ENCODE results near the gene IL33. TPM values are rescaled to one million over a fixed set of nuclear protein-coding genes. Genes with fewer than 3 reads are reported as not detected.

IL33 gene
- polyA plus RNA-seq, 1 experiment = not detected

DNA sequence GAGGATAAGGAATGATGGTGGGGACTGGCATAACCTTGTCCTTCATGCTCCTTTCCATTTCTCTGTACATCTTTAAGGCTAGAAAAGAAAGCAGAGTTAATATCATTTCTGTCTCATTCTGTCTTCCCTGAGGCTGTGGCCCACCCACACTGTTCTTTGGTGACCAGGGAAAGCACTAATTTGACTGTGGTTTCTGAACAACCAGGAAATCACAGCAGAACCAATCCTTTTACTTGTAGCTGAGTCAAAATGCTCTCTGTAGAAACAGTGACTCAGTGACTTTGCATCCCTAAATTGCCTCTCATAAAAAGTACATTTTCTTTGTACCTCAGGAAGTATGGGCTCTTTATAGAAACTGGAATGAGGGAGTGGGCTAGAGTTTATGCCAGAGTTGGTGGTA is 28.1 kb downstream of the IL33 start:
- no peak for DNase-seq (ENCODE audit: low read depth)
- no peaks in the 10 kb centered on the region for H3K27me3 ChIP-seq (ENCODE audit: control insufficient read depth, insufficient read depth, low read length)
- H3K36me3 ChIP-seq (ENCODE audit: control insufficient read depth, insufficient read depth, low read length) = no peaks in the 10 kb centered on the region
- CTCF ChIA-PET = no interaction called here
- no peak overlapping the region for H3K4me3 ChIP-seq (ENCODE audit: low read depth, low read length)
- POLR2A ChIA-PET = no interaction called here
- TF ChIP-seq, protein P1, sequence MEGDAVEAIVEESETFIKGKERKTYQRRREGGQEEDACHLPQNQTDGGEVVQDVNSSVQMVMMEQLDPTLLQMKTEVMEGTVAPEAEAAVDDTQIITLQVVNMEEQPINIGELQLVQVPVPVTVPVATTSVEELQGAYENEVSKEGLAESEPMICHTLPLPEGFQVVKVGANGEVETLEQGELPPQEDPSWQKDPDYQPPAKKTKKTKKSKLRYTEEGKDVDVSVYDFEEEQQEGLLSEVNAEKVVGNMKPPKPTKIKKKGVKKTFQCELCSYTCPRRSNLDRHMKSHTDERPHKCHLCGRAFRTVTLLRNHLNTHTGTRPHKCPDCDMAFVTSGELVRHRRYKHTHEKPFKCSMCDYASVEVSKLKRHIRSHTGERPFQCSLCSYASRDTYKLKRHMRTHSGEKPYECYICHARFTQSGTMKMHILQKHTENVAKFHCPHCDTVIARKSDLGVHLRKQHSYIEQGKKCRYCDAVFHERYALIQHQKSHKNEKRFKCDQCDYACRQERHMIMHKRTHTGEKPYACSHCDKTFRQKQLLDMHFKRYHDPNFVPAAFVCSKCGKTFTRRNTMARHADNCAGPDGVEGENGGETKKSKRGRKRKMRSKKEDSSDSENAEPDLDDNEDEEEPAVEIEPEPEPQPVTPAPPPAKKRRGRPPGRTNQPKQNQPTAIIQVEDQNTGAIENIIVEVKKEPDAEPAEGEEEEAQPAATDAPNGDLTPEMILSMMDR (IDR thresholded peaks at IDR 0.05; ENCODE audit: insufficient read depth, low read depth, low read length) = no peak

DNA sequence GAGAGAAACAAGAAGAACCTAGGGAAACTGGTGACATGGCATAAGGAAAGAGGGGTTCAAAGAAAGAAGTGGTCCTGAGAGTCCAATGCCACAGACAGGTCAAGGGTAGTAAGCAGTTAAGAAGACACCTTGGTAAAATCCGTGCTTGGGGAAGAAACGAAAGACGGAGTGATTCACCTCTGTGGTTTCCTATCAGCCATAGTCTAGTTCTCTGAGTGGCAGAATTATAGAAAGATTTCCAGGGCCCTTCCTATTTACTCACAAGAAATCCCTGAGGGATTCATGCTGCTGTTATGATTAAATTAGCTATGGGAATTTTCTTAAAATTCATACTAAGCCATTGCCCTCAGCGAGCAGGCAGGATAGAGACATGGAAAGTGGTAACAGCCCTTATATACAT is 31.7 kb downstream of the IL33 start:
- Histone ChIP-seq H3K36me3 (ENCODE audit: control insufficient read depth, insufficient read depth, low read length) (no peaks in the 10 kb centered on the region), H3K4me3 (ENCODE audit: low read depth, low read length) (no peak overlapping the region), H3K27me3 (ENCODE audit: control insufficient read depth, insufficient read depth, low read length) (no peaks in the 10 kb centered on the region)
- ChIA-PET CTCF (no interaction called here), POLR2A (no interaction called here)
- no peak for DNase-seq (ENCODE audit: low read depth)
- TF ChIP-seq, protein P1 (IDR thresholded peaks at IDR 0.05; ENCODE audit: insufficient read depth, low read depth, low read length) = no peak

DNA sequence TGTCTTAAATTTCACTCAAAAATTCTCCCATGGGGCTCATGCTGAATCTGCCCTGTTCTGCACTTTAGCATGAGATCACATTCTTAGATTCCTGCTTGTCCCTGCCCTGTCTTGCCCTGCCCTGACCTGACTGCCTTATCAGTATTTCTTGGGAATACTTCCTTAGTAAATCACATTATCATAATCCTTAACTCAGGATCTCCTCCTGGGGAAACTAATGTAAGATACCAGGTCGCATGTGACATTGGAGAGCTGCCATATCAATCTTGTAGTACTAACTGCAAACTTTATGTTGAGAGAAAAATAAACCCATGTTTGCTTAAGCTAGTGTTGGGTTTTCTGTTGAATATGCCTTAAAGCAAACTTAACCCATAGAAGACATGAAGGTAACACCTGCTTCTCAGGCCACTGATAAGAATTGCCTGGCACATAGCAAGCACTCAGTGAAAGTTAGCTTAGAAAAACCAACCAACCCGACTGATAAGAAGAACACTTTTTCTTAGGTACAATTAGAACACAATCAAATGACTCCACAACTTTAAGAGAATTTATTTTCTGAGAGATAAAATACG is 53.3 kb downstream of the IL33 start:
- TF ChIP-seq, protein P1 (IDR thresholded peaks at IDR 0.05; ENCODE audit: insufficient read depth, low read depth, low read length) = no peak
- Histone ChIP-seq H3K4me3 (ENCODE audit: low read depth, low read length) (no peak overlapping the region), H3K27me3 (ENCODE audit: control insufficient read depth, insufficient read depth, low read length) (no peaks in the 10 kb centered on the region), H3K36me3 (ENCODE audit: control insufficient read depth, insufficient read depth, low read length) (no peaks in the 10 kb centered on the region)
- POLR2A ChIA-PET = no interaction called here
- no peak for DNase-seq (ENCODE audit: low read depth)
- CTCF ChIA-PET = interaction anchor here (1.1 kb wide), 1 partner anchor 10 kb away, joined by 3 read pairs; no protein-coding TSS in a partner anchor

- Histone ChIP-seq H3K4me3 (ENCODE audit: low read depth, low read length) (no peak overlapping the region), H3K27me3 (ENCODE audit: control insufficient read depth, insufficient read depth, low read length) (no peaks in the 10 kb centered on the region), H3K36me3 (ENCODE audit: control insufficient read depth, insufficient read depth, low read length) (no peaks in the 10 kb centered on the region)
- ChIA-PET CTCF (no interaction called here), POLR2A (no interaction called here)
- TF ChIP-seq, protein P1 (IDR thresholded peaks at IDR 0.05; ENCODE audit: insufficient read depth, low read depth, low read length) = no peak
- no peak for DNase-seq (ENCODE audit: low read depth)
Measured at GRCh38 chr9:6270896-6271295, 55.3 kb downstream of the IL33 start.

GRCh38 chr9:6271508-6272228 is 56.1 kb downstream of the IL33 start:
- ChIA-PET POLR2A (no interaction called here), CTCF (no interaction called here)
- Histone ChIP-seq H3K4me3 (ENCODE audit: low read depth, low read length) (no peak overlapping the region), H3K27me3 (ENCODE audit: control insufficient read depth, insufficient read depth, low read length) (no peaks in the 10 kb centered on the region), H3K36me3 (ENCODE audit: control insufficient read depth, insufficient read depth, low read length) (no peaks in the 10 kb centered on the region)
- TF ChIP-seq, protein P1 (IDR thresholded peaks at IDR 0.05; ENCODE audit: insufficient read depth, low read depth, low read length) = no peak
- no peak for DNase-seq (ENCODE audit: low read depth)
